B cell (primary cell): ENCODE data around the gene TOM1L2.

Experiments
- EZH2 ChIP-seq: IDR thresholded peaks from 2 replicates; pipeline ENCODE4 v1.6.1; 2012; ENCODE audit warnings: borderline replicate concordance, low read depth, mild to moderate bottlenecking, moderate library complexity, low read length; ENCODE audit not compliant: insufficient read depth, poor library complexity, severe bottlenecking
- TF ChIP-seq, protein P1 (sequence below): fragments of 200-600 bp; IDR thresholded peaks from one replicate; pipeline ENCODE4 v1.8.0; 2022; ENCODE audit warnings: antibody characterized with exemption, mild to moderate bottlenecking

DNA sequence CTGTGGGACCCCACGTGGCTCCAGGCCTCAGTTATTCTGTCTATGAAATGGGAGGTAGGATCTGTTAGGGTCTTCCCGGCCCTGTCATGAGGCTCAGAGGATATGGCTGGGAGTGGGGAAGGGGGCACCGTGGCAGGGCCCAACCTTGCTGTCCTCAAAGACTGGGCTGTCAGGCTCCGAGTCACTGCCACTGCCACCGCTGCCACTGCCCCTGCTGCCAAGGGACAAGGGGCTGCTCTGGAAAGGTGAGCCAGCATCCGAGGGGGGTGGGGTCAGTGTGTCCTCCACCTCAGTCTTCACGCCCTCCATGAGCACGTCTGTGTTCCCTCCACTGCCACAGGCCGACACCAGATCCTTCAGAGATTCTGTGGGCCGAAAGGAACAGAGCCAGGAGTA lies 154.7 kb downstream of the TOM1L2 start:
- TF ChIP-seq EZH2 = no peak
- TF ChIP-seq, protein P1, sequence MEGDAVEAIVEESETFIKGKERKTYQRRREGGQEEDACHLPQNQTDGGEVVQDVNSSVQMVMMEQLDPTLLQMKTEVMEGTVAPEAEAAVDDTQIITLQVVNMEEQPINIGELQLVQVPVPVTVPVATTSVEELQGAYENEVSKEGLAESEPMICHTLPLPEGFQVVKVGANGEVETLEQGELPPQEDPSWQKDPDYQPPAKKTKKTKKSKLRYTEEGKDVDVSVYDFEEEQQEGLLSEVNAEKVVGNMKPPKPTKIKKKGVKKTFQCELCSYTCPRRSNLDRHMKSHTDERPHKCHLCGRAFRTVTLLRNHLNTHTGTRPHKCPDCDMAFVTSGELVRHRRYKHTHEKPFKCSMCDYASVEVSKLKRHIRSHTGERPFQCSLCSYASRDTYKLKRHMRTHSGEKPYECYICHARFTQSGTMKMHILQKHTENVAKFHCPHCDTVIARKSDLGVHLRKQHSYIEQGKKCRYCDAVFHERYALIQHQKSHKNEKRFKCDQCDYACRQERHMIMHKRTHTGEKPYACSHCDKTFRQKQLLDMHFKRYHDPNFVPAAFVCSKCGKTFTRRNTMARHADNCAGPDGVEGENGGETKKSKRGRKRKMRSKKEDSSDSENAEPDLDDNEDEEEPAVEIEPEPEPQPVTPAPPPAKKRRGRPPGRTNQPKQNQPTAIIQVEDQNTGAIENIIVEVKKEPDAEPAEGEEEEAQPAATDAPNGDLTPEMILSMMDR = no peak
